Fibroblast of skin of abdomen (primary cell): ENCODE results near the gene REG1A.

Source experiments
- DNase-seq: peaks from one replicate; pipeline ENCODE4 v3.0.0-alpha.2; 2013

The REG1A gene

DNA sequence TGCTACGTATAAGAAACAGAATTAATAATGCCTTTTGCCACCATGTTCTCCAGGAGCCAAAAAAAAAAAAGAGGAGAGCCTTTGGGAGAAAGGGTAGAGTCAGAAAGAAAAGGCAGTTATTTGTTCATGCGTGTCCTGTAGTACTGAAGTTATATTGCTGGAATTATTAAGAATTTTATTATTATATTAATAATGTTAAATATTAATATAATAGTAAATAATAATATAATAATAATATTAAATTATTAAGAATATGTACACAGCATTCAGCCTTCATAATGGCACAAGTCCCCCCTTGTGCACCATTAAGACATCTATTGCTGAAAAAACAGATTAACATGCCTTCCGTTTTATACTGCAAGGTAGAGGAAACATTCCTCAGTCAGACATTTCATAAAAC lies 8.1 kb downstream of the REG1A start:
- DNase-seq = no peak

DNA sequence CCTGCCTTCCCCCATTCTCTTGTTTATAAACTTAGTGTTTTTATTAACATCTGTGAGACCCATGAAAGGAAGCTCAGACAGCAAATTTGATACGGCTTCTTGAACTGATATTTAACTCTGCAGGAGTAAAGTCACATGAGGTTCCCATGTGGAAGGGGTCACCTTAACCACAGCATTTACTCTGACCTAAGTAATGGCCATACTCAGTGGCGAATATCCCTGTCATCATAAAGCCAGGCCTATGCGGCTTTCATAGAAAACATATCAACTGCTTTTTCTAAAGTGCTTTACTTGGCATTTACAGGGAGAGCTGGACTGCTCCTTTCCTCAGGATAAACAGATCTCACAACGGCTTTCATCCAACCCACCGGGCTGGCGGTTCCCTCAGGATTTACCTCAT lies 9.0 kb downstream of the REG1A start:
- DNase-seq = no peak

DNA sequence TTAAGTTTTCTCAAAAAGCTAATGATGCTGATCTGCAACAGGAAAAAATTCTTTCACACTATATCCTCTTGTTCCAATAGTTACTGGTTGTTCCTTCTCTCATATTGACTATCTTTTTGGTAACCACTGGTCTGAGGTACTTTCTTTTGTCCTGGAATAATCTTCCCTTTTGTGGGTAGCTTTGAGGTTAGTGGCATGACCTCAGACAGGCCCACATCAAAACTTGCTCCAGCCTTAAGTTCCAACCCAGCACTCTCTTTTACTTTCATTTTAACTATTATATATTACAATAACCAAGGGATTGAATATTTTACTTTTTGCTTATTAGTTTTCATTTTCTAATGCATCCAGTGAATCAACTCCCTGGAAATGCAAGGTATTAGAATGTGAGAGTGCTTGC lies 9.5 kb downstream of the REG1A start:
- no peak for DNase-seq

DNA sequence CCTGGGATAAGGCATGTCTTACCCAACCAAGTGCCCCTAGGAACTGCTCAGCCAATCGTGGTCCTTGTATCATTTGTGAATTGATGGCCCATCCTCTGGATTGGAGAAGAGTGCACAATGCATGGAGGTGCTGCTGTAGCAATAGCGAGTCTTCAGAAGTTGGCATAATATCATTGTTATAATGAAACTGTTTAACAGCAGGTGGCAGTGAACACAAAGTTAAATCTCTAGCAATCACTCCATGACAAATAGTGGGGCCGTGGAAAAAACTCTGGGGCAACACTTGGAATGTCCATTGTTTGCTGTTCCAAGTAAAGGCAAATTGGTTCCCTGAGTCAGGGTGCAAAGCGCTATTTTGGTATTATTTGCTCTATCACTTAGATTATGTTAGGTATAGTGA lies 11.4 kb downstream of the REG1A start:
- no peak for DNase-seq

DNA sequence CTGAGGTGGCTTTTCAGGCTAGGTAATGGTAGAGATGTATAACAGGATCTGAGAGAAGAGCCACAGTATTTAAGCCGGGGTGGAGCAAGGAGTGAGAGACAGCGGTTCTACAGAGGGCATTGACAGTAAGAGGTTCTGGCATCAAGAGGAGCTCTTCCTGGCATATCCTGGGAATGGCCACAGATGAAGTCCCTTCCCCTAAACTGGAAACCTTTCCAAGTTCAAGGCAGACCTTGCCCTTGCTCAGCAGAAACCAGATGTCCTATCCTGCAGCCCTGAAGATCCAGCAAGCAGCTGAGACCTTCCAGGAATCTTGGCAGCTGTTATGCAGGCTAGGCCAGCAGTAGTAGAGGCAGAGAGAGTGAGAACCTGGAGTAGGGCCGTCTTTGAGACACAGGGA lies 18.1 kb downstream of the REG1A start:
- no peak for DNase-seq

DNA sequence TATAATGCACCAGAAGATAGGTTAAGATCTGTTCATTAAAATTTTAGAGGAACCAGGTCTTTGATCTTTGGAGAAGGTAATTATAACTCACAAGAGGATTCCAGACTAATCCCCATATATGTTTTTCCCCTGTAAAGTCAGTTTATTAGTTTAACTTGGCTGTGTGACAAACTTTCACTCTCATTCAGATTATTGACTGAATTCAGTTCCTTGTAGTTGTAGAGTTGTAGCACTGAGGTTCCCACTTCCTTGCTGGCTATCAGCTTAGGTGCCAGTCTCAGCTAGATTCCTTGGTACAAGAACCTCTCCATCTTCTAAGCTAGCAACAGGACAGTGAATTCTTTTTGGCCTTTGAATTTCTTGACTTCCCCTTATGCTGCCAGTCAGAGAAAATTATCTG lies 19.1 kb downstream of the REG1A start:
- DNase-seq = no peak

DNA sequence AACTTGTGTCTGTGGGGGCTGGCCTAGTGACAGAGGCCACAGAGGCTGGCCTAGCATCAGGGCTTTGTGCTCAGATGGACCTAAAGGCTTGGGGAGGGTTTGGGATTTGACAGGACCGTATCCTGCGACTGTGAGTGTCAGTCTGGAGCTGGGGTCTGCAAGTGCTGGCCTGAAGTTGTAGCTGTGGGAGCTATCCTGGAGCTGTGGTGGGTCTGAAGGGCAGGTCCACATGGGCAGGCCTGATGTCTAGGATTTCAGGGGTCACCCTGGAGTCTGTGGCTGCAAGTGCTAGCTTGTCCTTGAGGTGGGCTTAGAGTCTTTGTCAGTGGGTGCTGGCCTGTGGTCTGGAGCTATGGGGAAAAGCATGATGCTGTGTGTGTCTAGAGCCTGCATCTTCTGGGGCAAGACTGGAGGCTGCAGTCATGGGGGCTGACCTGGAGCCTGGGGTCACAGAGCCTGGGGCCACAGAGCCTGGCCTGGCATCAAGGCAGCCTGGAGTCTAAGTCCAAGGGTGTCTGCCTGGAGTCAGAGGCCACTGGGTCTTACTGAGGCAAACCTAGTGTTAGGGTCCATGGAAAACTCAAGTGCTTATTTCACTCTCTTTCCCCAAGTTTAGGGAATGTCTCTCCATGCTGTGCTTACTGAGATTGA lies 35.7 kb downstream of the REG1A start:
- DNase-seq = no peak

DNA sequence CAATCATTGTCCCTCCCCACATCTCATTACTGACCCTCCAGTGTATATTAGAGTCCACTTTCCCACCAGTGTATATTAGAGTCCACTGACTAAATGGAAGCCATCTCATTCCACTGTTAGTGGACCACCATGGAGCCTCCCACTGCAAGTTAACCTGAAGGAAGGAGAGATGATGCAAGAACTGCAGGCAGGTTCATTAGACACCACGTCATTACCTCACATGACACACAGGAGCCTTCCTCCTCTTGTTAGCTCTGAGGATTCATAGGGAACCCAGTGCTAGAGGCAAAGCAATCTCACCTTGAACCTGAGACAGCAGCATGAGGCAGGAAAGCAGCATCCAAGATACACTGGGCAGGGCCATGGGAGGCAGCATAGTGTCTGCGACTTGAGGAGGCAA lies 38.7 kb downstream of the REG1A start:
- DNase-seq = no peak

DNA sequence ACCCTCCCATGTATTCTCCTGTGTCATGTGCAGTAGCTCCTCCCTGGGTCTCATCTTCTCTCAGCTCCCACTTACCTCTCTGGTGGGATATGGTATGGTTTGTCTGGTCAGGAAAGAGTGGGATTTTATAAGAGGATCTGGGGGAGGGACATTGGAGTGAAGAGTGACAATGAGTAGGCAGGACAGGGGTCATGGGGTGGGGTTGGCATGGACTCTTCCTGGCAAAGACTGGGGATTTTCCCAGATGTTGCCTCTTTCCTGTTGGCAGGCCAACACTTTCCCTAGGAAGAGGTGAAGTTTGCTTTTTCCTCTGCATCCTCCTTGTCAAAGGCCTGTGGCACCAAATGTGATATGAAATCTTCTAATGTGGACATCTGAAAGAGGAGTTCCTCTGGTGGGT lies 39.4 kb downstream of the REG1A start, which contains the start of gene REG3A:
REG3A (minus strand) TSS at position 101 of the 400 bp plus-strand sequence. CDS start 348 bp downstream, outside the sequence.
- DNase-seq = no peak

DNA sequence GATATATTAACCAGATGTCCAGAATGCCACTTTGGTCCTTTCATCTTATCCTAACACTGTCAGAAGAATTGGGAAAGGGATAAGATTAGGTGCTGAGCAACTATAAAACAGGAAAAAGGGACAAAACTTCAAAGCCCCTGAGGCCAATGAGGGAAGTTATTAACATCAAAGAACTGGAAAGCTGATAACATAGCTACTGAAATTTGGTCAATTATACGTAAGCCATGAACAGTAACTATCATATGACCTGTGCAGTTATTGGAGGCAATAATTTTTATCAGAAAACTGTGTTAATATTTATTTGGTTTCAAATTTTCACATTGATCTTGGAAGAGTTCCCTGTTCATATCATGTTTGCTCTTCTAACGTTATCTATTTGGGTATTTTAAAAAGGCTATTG lies 41.8 kb downstream of the REG1A start:
- DNase-seq = no peak

DNA sequence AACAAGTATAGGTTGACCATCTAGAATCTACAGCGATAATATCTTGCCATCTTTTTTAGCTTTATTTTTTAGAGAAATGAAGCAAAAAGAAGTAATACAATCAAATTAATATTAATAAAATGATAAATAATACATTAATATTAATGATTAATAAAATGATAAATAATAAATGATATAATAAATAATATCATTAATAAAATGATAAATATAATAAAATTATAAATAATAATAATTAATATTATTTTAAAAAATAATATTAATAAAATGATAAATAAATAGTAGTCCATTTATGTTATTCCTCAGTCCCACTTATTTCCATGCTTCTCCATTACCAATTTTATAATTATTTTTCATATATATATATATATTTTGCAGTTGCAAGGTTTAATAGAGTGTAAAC lies 42.5 kb downstream of the REG1A start:
- no peak for DNase-seq

DNA sequence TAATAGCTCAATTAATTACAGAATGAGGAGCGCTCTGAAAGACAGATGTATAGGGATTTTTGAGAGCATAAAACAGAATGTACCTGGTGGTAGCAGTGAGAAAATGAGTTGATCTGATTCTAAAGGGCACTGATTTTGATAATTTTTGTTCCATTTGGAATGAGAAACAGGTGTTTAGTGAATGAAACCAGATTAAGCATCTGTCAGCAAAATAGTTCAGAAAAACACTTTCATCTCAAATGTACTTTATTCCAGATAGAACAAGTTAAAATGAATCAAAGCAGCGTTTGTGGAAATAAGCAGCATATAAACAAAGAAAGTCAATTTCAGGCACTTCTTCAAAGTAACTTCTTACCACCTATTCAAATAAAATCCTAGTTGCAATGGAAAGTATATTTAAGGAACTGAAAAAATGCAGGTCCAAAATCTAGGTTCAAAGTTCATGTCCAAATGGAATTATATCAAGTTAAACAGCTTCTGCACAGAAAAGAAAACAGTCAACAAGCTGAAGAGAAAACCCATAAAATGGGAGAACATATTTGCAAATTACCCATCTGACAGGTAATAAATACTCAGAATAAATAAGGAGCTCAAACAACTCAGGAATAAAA lies 51.2 kb downstream of the REG1A start:
- DNase-seq = no peak
